CD4-positive, CD25-positive, alpha-beta regulatory T cell (primary cell): Measurements from ENCODE around the gene SSUH2. TPM values are rescaled to one million over a fixed set of nuclear protein-coding genes. Genes with fewer than 3 reads are reported as not detected.
"Not testable (repeated sequence)": the region's sequence is repeated elsewhere in the genome, so short reads cannot be mapped to it uniquely, and the experiment has no call there.

Experiments
- ATAC-seq, 2 donors: fragments of 150-1000 bp; cut with Tn5 transposase; one replicate each; pipeline ENCODE4 v1.10.0; 2021; ENCODE audit warnings: low read depth in 2 of 2, moderate number of reproducible peaks in 2 of 2, moderate library complexity in 1 of 2
- DNase-seq, 3 donors: peaks; one replicate each; pipeline versions ENCODE4 v3.0.0 to v3.0.0-alpha.2; 2012 to 2022; ENCODE audit warnings: mixed read lengths in 1 of 3
- H3K27ac ChIP-seq: one replicate; pipeline ENCODE4 v1.7.0; 2013; ENCODE audit warnings: mild to moderate bottlenecking, low read length; ENCODE audit not compliant: insufficient read depth, poor library complexity, severe bottlenecking
- H3K27me3 ChIP-seq: one replicate; pipeline ENCODE4 v1.7.0; 2013; ENCODE audit warnings: low read length; ENCODE audit not compliant: control insufficient read depth, insufficient read depth
- H3K36me3 ChIP-seq: one replicate; pipeline ENCODE4 v1.7.0; 2013; ENCODE audit warnings: mild to moderate bottlenecking, low read length, moderate library complexity; ENCODE audit not compliant: control insufficient read depth, insufficient read depth
- H3K4me1 ChIP-seq: 2 replicates; pipeline ENCODE4 v1.7.0; 2013; ENCODE audit warnings: mild to moderate bottlenecking, low read length; ENCODE audit not compliant: insufficient read depth, control insufficient read depth, poor library complexity, severe bottlenecking
- H3K4me3 ChIP-seq: one replicate; pipeline ENCODE4 v1.7.0; 2013; ENCODE audit warnings: low read depth, mild to moderate bottlenecking, low read length, moderate library complexity
- H3K9me3 ChIP-seq, 2 experiments: 1 replicate in 1 of 2; 2 replicates in 1 of 2; pipeline ENCODE4 v1.7.0; 2013; ENCODE audit warnings: low read length in 2 of 2, mild to moderate bottlenecking in 1 of 2, moderate library complexity in 1 of 2; ENCODE audit not compliant: control insufficient read depth in 2 of 2
- H3K27ac Mint-ChIP-seq, 3 donors: one replicate each; pipeline ENCODE4 v1.8.0; 2020 to 2022; ENCODE audit warnings: mild to moderate bottlenecking in 3 of 3, mixed read lengths in 3 of 3, moderate library complexity in 2 of 3
- H3K27me3 Mint-ChIP-seq: one replicate; pipeline ENCODE4 v1.8.0; 2022; ENCODE audit warnings: mild to moderate bottlenecking, mixed read lengths
- H3K36me3 Mint-ChIP-seq: one replicate; pipeline ENCODE4 v1.8.0; 2020; ENCODE audit warnings: mixed read lengths
- H3K4me1 Mint-ChIP-seq, 4 donors: one replicate each; pipeline ENCODE4 v1.8.0; 2020 to 2022; ENCODE audit warnings: mixed read lengths in 4 of 4, mild to moderate bottlenecking in 1 of 4
- H3K4me3 Mint-ChIP-seq, 4 donors: one replicate each; pipeline ENCODE4 v1.8.0; 2020 to 2022; ENCODE audit warnings: mild to moderate bottlenecking in 4 of 4, mixed read lengths in 4 of 4, moderate library complexity in 3 of 4
- H3K9me3 Mint-ChIP-seq, 7 donors: one replicate each; pipeline ENCODE4 v1.8.0; 2020 to 2022; ENCODE audit warnings: mixed read lengths in 7 of 7, mild to moderate bottlenecking in 3 of 7, moderate library complexity in 2 of 7
- polyA plus RNA-seq, 4 donors: library from polyadenylated mRNA; unstranded; fragments of 300-500 nt; fragmentation: Illumina TruSeq; gene quantifications; one replicate each; pipeline ENCODE4 v1.2.3, GENCODE V29; 2021
- total RNA-seq: library from RNA; stranded (reverse); gene quantifications from one replicate; pipeline ENCODE4 v1.2.3, GENCODE V29; 2022

The SSUH2 gene
- total and polyA plus RNA-seq, 5 donors from 2014 or later: not detected

DNA sequence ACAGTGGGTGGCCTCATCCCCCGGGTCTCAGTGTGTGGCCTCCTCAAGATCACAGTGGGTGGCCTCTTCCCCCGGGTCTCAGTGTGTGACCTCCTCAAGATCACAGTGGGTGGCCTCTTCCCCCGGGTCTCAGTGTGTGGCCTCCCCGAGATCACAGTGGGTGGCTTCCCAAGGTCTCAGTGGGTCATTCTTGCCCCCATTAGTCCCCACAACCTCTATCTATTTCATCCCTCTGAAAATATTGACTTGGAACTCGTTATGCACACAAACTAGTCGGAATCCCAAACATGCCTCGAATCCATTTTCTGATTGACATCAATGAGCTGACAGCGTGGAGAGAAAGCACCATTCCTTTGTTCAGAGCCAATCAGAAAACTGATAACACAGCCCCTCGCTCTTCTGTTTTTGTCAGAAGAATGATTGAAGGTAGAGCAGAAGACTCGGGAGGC is 10.8 kb upstream of the SSUH2 start:
- DNase-seq (no peak), ATAC-seq (no peak)
- Mint-ChIP-seq H3K9me3 (peaks cover 0 to 3% (median 0%) of the 10 kb centered on the region in 7 donors), H3K36me3 (no peaks in the 10 kb centered on the region), H3K4me3 (no peak overlapping the region), H3K27ac (no peak overlapping the region), H3K27me3 (peaks cover 32% of the 10 kb centered on the region), H3K4me1 (no peaks in the 10 kb centered on the region)
- Histone ChIP-seq H3K4me3 (no peak overlapping the region), H3K27me3 (peaks cover 3% of the 10 kb centered on the region), H3K9me3 (peaks cover 0 to 2% of the 10 kb centered on the region in 2 experiments), H3K4me1 (no peaks in the 10 kb centered on the region), H3K36me3 (no peaks in the 10 kb centered on the region), H3K27ac (no peak overlapping the region)

DNA sequence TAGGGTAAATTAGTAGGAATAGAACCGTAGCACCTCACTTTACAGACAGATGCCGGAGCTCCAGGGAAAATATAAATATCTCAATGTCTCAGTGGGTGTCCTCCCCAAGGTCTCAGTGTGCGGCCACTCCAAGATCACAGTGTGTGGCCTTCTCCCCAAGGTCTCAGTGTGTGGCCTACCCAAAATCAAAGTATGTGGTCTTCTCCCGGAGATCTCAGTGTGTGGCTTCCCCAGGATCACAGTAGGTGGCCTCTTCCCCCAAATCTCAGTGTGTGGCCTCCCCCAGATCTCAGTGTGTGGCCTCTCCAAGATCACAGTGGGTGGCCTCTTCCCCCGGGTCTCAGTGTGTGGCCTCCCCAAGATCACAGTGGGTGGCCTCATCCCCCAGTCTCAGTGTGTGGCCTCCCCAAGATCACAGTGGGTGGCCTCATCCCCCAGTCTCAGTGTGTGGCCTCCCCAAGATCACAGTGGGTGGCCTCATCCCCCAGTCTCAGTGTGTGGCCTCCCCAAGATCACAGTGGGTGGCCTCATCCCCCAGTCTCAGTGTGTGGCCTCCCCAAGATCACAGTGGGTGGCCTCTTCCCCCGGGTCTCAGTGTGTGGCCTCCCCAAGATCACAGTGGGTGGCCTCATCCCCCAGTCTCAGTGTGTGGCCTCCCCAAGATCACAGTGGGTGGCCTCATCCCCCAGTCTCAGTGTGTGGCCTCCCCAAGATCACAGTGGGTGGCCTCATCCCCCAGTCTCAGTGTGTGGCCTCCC is 10.2 kb upstream of the SSUH2 start:
- not testable (repeated sequence) for H3K4me3 Mint-ChIP-seq, H3K36me3 ChIP-seq, H3K36me3 Mint-ChIP-seq, H3K4me3 ChIP-seq, H3K4me1 Mint-ChIP-seq, DNase-seq, H3K27ac Mint-ChIP-seq, H3K27ac ChIP-seq, H3K9me3 Mint-ChIP-seq, H3K9me3 ChIP-seq, H3K27me3 ChIP-seq, ATAC-seq, H3K4me1 ChIP-seq
- H3K27me3 Mint-ChIP-seq: peaks cover 37% of the 10 kb centered on the region

DNA sequence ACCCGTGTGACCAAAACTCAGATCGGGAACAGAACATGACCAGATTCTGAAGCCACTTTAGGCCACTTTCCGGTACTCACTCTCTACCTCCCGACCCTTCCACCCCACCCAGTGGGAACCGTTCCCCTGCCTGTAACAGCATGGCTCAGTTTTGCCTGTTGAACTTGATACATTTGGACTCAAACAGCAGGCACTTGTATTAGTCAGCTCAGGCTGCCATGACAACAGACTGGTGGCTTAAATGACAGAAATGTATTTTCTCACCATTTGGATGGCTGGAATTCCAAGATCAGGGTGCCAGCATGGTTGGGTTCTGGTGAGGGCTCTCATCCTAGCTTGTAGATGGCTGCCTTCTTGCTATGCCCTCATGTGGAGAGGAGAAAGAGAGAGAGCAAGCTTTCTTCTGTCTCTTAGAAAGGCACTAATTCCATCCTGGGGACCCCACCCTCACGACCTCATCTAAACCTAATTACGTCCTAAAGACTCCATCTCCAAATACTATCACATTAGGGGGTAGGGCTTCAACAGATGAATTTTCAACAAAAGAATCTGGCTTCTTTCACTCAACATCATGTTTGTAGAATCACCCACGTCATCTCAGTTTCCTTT is 9.3 kb upstream of the SSUH2 start:
- Histone ChIP-seq H3K36me3 (no peaks in the 10 kb centered on the region), H3K4me1 (no peaks in the 10 kb centered on the region), H3K27ac (no peak overlapping the region), H3K9me3 (peaks cover 0 to 2% of the 10 kb centered on the region in 2 experiments), H3K4me3 (no peak overlapping the region), H3K27me3 (peaks cover 3% of the 10 kb centered on the region)
- ATAC-seq (no peak), DNase-seq (no peak)
- H3K9me3 Mint-ChIP-seq: peaks cover 0 to 3% (median 0%) of the 10 kb centered on the region in 7 donors
- no peak overlapping the region for H3K4me3 Mint-ChIP-seq
- H3K36me3 Mint-ChIP-seq: no peaks in the 10 kb centered on the region
- H3K27me3 Mint-ChIP-seq: peaks cover 35% of the 10 kb centered on the region
- no peaks in the 10 kb centered on the region for H3K4me1 Mint-ChIP-seq
- H3K27ac Mint-ChIP-seq: no peak overlapping the region

DNA sequence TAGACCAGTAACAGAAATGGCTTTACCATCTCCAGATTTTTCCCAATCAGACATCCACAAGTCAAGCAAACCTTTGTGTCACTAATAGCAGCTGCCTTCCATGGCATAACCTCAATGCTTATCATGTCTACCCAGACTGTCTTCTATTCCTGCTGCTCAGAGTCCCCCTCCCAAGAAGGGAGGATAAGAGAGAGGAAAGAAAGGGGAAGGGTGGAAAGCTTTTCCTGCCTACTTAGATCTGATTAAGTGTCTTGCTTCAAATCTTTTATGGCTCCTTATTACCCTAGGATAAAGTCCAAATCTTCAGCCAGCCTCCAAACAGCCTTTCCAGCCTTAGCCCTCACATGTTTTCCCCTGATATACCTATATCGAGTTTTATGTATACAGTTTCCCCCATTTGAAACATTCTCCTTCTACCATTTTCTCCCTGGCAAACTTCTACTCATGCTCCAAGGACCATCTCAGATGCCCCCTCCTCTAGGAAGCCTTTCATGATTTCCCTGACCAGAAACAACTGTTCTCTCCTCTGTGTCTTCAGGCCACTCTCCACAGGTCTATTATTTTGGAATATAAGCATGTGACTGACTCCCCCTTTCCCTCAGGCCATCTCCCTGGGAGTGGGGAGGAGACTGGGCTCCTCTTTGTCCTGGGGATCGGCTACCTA is 7.9 kb upstream of the SSUH2 start:
- Mint-ChIP-seq H3K9me3 (peaks cover 0 to 3% (median 0%) of the 10 kb centered on the region in 7 donors), H3K27me3 (peaks cover 24% of the 10 kb centered on the region), H3K36me3 (no peaks in the 10 kb centered on the region), H3K27ac (no peak overlapping the region), H3K4me1 (no peaks in the 10 kb centered on the region), H3K4me3 (no peak overlapping the region)
- H3K27me3 ChIP-seq: peaks cover under 1% of the 10 kb centered on the region
- peaks cover 0 to 2% of the 10 kb centered on the region in 2 experiments for H3K9me3 ChIP-seq
- no peak for DNase-seq
- no peak overlapping the region for H3K4me3 ChIP-seq
- H3K27ac ChIP-seq: no peak overlapping the region
- no peaks in the 10 kb centered on the region for H3K4me1 ChIP-seq
- H3K36me3 ChIP-seq: no peaks in the 10 kb centered on the region
- ATAC-seq: no peak

GRCh38 chr3:8651418-8652323 is 7.1 kb upstream of the SSUH2 start:
- no peaks in the 10 kb centered on the region for H3K27me3 ChIP-seq
- peaks cover 0 to 2% of the 10 kb centered on the region in 2 experiments for H3K9me3 ChIP-seq
- H3K4me1 ChIP-seq: no peaks in the 10 kb centered on the region
- Mint-ChIP-seq H3K4me1 (no peaks in the 10 kb centered on the region), H3K4me3 (no peak overlapping the region), H3K27ac (no peak overlapping the region), H3K9me3 (peaks cover 0 to 3% (median 0%) of the 10 kb centered on the region in 7 donors), H3K27me3 (peaks cover 22% of the 10 kb centered on the region), H3K36me3 (no peaks in the 10 kb centered on the region)
- DNase-seq (no peak), ATAC-seq (no peak)
- H3K4me3 ChIP-seq: no peak overlapping the region
- no peaks in the 10 kb centered on the region for H3K36me3 ChIP-seq
- H3K27ac ChIP-seq: no peak overlapping the region

DNA sequence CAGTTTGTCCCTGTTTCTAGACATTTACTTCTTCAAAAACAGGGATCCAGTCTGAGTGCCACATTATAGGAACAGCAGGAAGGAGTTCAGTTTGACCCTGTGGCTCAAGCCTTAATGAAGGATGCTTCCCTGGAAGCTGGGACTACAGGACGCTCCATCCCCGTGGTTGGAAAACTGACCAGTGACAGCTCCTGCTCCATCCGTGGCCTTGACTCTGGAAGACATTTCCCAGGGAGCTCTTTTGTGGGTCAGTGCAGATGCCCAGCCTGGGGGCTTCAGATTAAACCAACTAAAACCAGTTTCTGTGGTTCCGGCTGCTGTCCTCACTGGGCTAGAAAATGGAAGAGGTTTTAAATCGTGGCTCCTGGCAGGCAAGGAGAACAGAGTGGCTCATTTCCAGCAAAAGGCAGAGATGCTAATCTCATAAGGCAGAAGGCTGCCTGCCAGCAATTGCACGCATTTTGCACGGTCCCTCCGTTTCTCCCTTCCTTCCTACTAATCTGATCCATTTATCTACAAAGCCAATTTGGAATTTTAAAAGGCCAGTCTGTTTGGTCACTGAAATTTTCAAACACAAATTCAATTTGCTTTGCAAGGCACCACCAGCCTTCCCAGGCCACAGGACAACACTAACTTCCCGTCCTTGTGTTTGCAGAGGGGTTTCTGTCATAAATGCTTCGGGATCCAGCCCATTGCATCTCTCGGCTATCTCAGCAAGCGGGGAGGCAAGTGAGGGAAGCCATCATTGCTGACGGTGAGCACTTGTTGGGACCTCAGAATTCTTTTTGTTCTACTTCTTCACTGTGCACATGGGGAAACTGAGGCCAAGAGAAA is 6.2 kb upstream of the SSUH2 start:
- DNase-seq (no peak), ATAC-seq (no peak)
- Mint-ChIP-seq H3K36me3 (no peaks in the 10 kb centered on the region), H3K27me3 (peaks cover 25% of the 10 kb centered on the region), H3K4me3 (no peak overlapping the region), H3K27ac (no peak overlapping the region), H3K9me3 (peaks cover 0 to 3% (median 0%) of the 10 kb centered on the region in 7 donors), H3K4me1 (no peaks in the 10 kb centered on the region)
- no peaks in the 10 kb centered on the region for H3K4me1 ChIP-seq
- no peak overlapping the region for H3K4me3 ChIP-seq
- H3K27ac ChIP-seq: no peak overlapping the region
- no peaks in the 10 kb centered on the region for H3K36me3 ChIP-seq
- H3K27me3 ChIP-seq: no peaks in the 10 kb centered on the region
- peaks cover 0 to 2% of the 10 kb centered on the region in 2 experiments for H3K9me3 ChIP-seq

DNA sequence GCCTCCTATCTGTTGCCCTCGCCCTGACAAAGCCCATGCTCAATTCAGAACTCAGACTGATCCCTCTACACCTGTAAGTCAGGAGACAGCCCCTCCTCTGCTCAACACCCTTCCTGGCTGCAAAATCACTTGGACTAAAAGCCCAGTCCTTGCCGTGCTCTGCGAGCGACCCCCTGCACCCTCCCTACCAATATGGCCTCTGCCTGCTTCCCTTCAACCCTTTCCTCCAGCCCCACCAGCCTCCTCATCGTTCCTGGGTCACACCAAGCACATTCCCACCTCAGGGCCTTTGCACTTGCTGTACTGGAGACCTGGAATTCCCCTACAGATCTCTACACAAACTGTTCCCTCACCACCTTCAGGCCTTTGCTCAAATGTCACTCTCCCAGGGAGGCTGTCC is 5.2 kb upstream of the SSUH2 start:
- DNase-seq (no peak), ATAC-seq (no peak)
- no peaks in the 10 kb centered on the region for H3K27me3 ChIP-seq
- H3K4me1 Mint-ChIP-seq: no peaks in the 10 kb centered on the region
- peaks cover 25% of the 10 kb centered on the region for H3K27me3 Mint-ChIP-seq
- H3K4me3 ChIP-seq: no peak overlapping the region
- H3K27ac ChIP-seq: no peak overlapping the region
- H3K36me3 ChIP-seq: no peaks in the 10 kb centered on the region
- H3K9me3 ChIP-seq: peaks cover 0 to 2% of the 10 kb centered on the region in 2 experiments
- H3K4me1 ChIP-seq: no peaks in the 10 kb centered on the region
- no peaks in the 10 kb centered on the region for H3K36me3 Mint-ChIP-seq
- no peak overlapping the region for H3K4me3 Mint-ChIP-seq
- H3K9me3 Mint-ChIP-seq: peaks cover 0 to 3% (median 0%) of the 10 kb centered on the region in 7 donors
- H3K27ac Mint-ChIP-seq: no peak overlapping the region
